Right ventricle myocardium superior (tissue), 1 donor: ENCODE results near the gene AFM. TPM values are rescaled to one million over a fixed set of nuclear protein-coding genes. Genes with fewer than 3 reads are reported as not detected.
"Not testable (repeated sequence)": the region's sequence is repeated elsewhere in the genome, so short reads cannot be mapped to it uniquely, and the experiment has no call there.

Experiments
- ATAC-seq: fragments of 200-7000 bp; cut with Tn5 transposase; one replicate; pipeline ENCODE4 v1.9.1; 2020; ENCODE audit warnings: mild to moderate bottlenecking; ENCODE audit not compliant: poor library complexity
- DNase-seq: peaks from one replicate; pipeline ENCODE4 v3.0.0-alpha.2; 2020
- intact Hi-C: fragments of 100-400 bp; cut with DNase I; formaldehyde crosslinking; loops from one replicate; pipeline ENCODE4 v1.11.2; 2022
- total RNA-seq: library from RNA; stranded (reverse); fragmentation: NEBNext Ultra II Directional; extraction: Animal tissue kit (Norgen Biotek cat#: 25700); gene quantifications from one replicate; pipeline ENCODE4 v1.2.1, GENCODE V29; 2021
- donor health status: DM: no; HTN: yes; CAD: no; lungs with severe emphysema.

AFM gene
- total RNA-seq, 1 donor from 2014 or later: not detected

- intact Hi-C loops, ATAC-seq, DNase-seq: not testable (repeated sequence)
Observed at GRCh38 chr4:73550865-73551264, 69.3 kb downstream of the AFM start.

Other genes with a start within 250 kb of the AFM start
- 46.0 TPM for gene ANKRD17, start 222.9 kb upstream of the AFM start, total RNA-seq
- gene ALB, start 77.5 kb upstream of the AFM start, total RNA-seq: 4.5 TPM
- gene AFP, start 45.5 kb upstream of the AFM start, total RNA-seq: not detected
- gene RASSF6, start 138.7 kb downstream of the AFM start, total RNA-seq: not detected